BE2C (cell line): ENCODE results near the gene FGF14.
"Not testable (repeated sequence)": the region's sequence is repeated elsewhere in the genome, so short reads cannot be mapped to it uniquely, and the experiment has no call there.

Experiments
- DNase-seq: peaks from one replicate; pipeline ENCODE4 v3.0.0-alpha.2; 2020
- H3K27me3 ChIP-seq: fragments of 250-450 bp; sonication (Bioruptor Pico); 2 replicates; pipeline ENCODE4 v1.5.1; 2020; ENCODE audit warnings: mild to moderate bottlenecking
- H3K36me3 ChIP-seq: fragments of 250-450 bp; sonication (Bioruptor Pico); 2 replicates; pipeline ENCODE4 v1.5.1; 2020; ENCODE audit warnings: mild to moderate bottlenecking
- H3K4me1 ChIP-seq: fragments of 250-450 bp; sonication (Bioruptor Pico); 2 replicates; pipeline ENCODE4 v1.5.1; 2020
- H3K4me3 ChIP-seq: 2 replicates; pipeline ENCODE4 v1.5.1; 2011; ENCODE audit warnings: low read depth, low read length
- H3K9me3 ChIP-seq: fragments of 250-450 bp; sonication (Bioruptor Pico); 2 replicates; pipeline ENCODE4 v1.5.1; 2020
- TF ChIP-seq, protein P1 (sequence below): IDR thresholded peaks from 2 replicates; pipeline ENCODE4 v1.5.1; 2012; ENCODE audit warnings: mild to moderate bottlenecking, low read depth, low read length

The FGF14 gene

DNA sequence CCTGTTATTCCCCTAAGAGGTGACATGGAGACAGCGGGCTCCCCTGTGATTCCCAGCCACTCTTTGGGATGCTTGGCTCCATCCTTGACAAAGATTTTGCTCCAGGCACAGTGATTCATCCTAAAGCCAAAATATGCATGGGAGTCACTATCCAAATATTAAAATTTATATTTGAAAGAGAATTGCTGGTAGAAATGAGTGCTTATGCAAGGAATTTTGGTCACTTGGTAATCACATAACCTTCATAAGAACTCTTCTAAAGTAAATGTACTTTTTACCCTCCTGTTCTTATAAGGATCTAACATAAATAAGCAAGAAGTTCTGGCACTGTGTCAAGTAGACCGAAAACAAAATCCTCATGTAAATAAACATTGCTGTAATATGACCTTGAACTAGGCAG is 563.5 kb downstream of the FGF14 start:
- Histone ChIP-seq H3K9me3 (no peaks in the 10 kb centered on the region), H3K36me3 (no peaks in the 10 kb centered on the region), H3K27me3 (no peaks in the 10 kb centered on the region), H3K4me3 (no peak overlapping the region), H3K4me1 (peaks cover 9% of the 10 kb centered on the region; the same call in 1 of the 2 replicates)
- DNase-seq: no peak
- TF ChIP-seq, protein P1, sequence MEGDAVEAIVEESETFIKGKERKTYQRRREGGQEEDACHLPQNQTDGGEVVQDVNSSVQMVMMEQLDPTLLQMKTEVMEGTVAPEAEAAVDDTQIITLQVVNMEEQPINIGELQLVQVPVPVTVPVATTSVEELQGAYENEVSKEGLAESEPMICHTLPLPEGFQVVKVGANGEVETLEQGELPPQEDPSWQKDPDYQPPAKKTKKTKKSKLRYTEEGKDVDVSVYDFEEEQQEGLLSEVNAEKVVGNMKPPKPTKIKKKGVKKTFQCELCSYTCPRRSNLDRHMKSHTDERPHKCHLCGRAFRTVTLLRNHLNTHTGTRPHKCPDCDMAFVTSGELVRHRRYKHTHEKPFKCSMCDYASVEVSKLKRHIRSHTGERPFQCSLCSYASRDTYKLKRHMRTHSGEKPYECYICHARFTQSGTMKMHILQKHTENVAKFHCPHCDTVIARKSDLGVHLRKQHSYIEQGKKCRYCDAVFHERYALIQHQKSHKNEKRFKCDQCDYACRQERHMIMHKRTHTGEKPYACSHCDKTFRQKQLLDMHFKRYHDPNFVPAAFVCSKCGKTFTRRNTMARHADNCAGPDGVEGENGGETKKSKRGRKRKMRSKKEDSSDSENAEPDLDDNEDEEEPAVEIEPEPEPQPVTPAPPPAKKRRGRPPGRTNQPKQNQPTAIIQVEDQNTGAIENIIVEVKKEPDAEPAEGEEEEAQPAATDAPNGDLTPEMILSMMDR: no peak

- H3K27me3 ChIP-seq, H3K4me3 ChIP-seq, DNase-seq, H3K36me3 ChIP-seq, H3K9me3 ChIP-seq, H3K4me1 ChIP-seq: not testable (repeated sequence)
These were observed 564.1 kb downstream of the FGF14 start for GRCh38 chr13:101837778-101838177.

- Histone ChIP-seq H3K9me3 (no peaks in the 10 kb centered on the region), H3K4me3 (no peak overlapping the region), H3K27me3 (no peaks in the 10 kb centered on the region), H3K36me3 (no peaks in the 10 kb centered on the region), H3K4me1 (peaks cover 9% of the 10 kb centered on the region; the same call in 1 of the 2 replicates)
- DNase-seq: no peak
- TF ChIP-seq, protein P1: no peak
These were observed 564.6 kb downstream of the FGF14 start for GRCh38 chr13:101837288-101837687.

- TF ChIP-seq, protein P1: no peak
- no peak for DNase-seq
- H3K36me3 ChIP-seq: no peaks in the 10 kb centered on the region
- H3K9me3 ChIP-seq: no peaks in the 10 kb centered on the region
- H3K27me3 ChIP-seq: no peaks in the 10 kb centered on the region
- no peak overlapping the region for H3K4me3 ChIP-seq
- peaks cover 9% of the 10 kb centered on the region; the same call in 1 of the 2 replicates for H3K4me1 ChIP-seq
These were observed 565.9 kb downstream of the FGF14 start for GRCh38 chr13:101835920-101836319.

DNA sequence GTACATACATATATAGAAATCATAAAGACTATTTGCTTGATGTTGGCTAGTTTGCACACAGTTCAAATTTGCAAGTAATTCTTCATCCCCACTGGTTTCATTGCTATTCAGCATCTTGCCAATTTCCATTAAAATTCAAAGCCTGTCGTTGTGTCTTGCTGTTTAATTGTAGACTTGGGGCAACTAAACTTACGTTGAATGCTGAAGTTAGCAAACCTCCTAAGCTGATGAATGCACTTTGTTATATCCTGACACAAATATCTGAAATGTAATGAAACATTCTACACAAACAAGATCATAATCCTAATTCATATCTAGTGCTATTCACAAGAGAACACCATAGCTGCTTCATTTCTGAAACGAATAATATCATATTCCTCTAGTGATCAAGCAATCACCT is 568.2 kb downstream of the FGF14 start:
- Histone ChIP-seq H3K4me1 (peaks cover 9% of the 10 kb centered on the region; the same call in 1 of the 2 replicates), H3K27me3 (no peaks in the 10 kb centered on the region), H3K9me3 (no peaks in the 10 kb centered on the region), H3K4me3 (no peak overlapping the region), H3K36me3 (no peaks in the 10 kb centered on the region)
- TF ChIP-seq, protein P1: no peak
- DNase-seq: no peak

- DNase-seq: no peak
- Histone ChIP-seq H3K4me3 (no peak overlapping the region), H3K36me3 (no peaks in the 10 kb centered on the region), H3K27me3 (no peaks in the 10 kb centered on the region), H3K4me1 (no peaks in the 10 kb centered on the region), H3K9me3 (no peaks in the 10 kb centered on the region)
- TF ChIP-seq, protein P1: no peak
These were observed 571.8 kb downstream of the FGF14 start for GRCh38 chr13:101830035-101830434.

DNA sequence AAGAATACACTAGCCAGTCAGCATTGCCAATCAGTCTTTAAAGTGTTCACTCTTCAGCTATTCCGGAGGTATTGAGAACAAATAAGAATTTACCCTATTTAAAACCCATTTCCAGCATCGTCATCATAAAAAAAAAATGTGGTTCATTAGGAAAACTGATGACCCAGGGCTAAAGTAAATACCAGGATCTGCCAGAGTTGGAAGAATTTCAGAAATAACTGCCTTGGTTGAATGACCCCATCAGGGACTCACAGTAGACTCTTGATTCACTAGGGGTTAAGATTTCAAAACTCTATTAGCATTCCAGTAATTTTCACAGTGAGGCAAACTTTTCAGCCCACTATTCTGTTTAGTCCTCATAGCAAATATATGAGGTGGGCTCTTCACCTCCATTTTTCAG is 572.4 kb downstream of the FGF14 start:
- DNase-seq: no peak
- Histone ChIP-seq H3K36me3 (no peaks in the 10 kb centered on the region), H3K9me3 (no peaks in the 10 kb centered on the region), H3K4me1 (no peaks in the 10 kb centered on the region), H3K27me3 (no peaks in the 10 kb centered on the region), H3K4me3 (no peak overlapping the region)
- TF ChIP-seq, protein P1: no peak
